ENCODE measurements around the gene TSPYL1.

The TSPYL1 gene

GRCh38 chr6:116309001-116309400 is 29.3 kb upstream of the TSPYL1 start:
- H3K27me3 ChIP-seq (ENCODE audit: insufficient read depth, insufficient read length): no peaks in the 10 kb centered on the region
- no peak overlapping the region for H3K9ac ChIP-seq (ENCODE audit: insufficient read length, low read depth)
- no peaks in the 10 kb centered on the region for H3K36me3 ChIP-seq (ENCODE audit: insufficient read depth, insufficient read length, low read length)
- no peak for DNase-seq (ENCODE audit: low read depth, low spot score)
- H3K4me1 ChIP-seq (ENCODE audit: insufficient read depth, insufficient read length): no peaks in the 10 kb centered on the region
- TF ChIP-seq YY1 (IDR thresholded peaks at IDR 0.05; ENCODE audit: insufficient read depth, insufficient read length): no peak
- no peak for TF ChIP-seq SUZ12 (IDR thresholded peaks at IDR 0.05; ENCODE audit: extremely low read depth, insufficient read depth, insufficient read length)
- no peak for TF ChIP-seq ZNF274 (IDR thresholded peaks at IDR 0.05; ENCODE audit: low read depth, low read length)
- no peak overlapping the region for H3K4me3 ChIP-seq (ENCODE audit: insufficient read length, low read depth)
- H3K9me3 ChIP-seq (ENCODE audit: insufficient read depth, low read length): no peaks in the 10 kb centered on the region

DNA sequence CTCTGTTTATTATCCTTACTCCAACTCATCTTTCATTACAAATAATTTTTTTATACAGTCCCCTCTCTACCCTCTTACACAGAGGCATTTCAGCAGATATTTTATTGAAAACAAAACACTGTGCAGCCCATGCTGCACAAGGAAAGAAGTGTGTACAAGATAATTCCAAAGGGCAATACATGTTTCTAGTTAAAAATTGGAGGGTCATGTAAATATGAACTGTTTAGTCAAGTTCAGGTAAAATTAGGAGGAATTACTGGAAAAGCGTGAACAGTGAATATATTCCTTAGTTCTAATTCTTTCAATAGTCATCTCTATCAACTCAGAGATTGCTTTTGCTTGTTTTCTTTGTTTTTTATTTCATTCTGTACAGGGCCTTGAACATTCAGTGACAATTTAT is 27.9 kb upstream of the TSPYL1 start:
- Histone ChIP-seq H3K4me3 (ENCODE audit: insufficient read length, low read depth) (no peak overlapping the region), H3K9me3 (ENCODE audit: insufficient read depth, low read length) (no peaks in the 10 kb centered on the region), H3K9ac (ENCODE audit: insufficient read length, low read depth) (no peak overlapping the region), H3K4me1 (ENCODE audit: insufficient read depth, insufficient read length) (no peaks in the 10 kb centered on the region), H3K36me3 (ENCODE audit: insufficient read depth, insufficient read length, low read length) (no peaks in the 10 kb centered on the region), H3K27me3 (ENCODE audit: insufficient read depth, insufficient read length) (no peaks in the 10 kb centered on the region)
- TF ChIP-seq ZNF274 (IDR thresholded peaks at IDR 0.05; ENCODE audit: low read depth, low read length) (no peak), SUZ12 (IDR thresholded peaks at IDR 0.05; ENCODE audit: extremely low read depth, insufficient read depth, insufficient read length) (no peak), YY1 (IDR thresholded peaks at IDR 0.05; ENCODE audit: insufficient read depth, insufficient read length) (no peak)
- no peak for DNase-seq (ENCODE audit: low read depth, low spot score)

DNA sequence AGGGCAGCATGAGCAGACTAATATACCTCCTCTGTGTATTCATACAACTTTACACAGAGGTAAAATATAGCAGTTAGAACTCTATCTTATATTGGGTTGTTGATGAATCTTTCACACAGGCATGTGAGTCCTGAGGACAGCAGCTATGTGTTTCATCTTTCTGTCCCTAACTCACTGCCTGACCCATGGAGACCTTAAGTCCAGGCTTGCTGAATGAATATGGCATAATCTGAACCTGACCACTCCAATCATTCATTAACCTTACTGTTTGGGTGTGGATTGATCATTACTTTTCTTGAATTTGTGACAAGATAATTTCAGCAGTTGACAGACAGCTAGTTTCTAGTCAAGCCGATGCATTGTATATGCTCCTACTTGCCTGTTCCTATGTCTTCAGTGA is 27.3 kb upstream of the TSPYL1 start:
- Histone ChIP-seq H3K36me3 (ENCODE audit: insufficient read depth, insufficient read length, low read length) (no peaks in the 10 kb centered on the region), H3K9me3 (ENCODE audit: insufficient read depth, low read length) (no peaks in the 10 kb centered on the region), H3K4me3 (ENCODE audit: insufficient read length, low read depth) (no peak overlapping the region), H3K9ac (ENCODE audit: insufficient read length, low read depth) (no peak overlapping the region), H3K4me1 (ENCODE audit: insufficient read depth, insufficient read length) (no peaks in the 10 kb centered on the region), H3K27me3 (ENCODE audit: insufficient read depth, insufficient read length) (no peaks in the 10 kb centered on the region)
- DNase-seq (ENCODE audit: low read depth, low spot score): no peak
- TF ChIP-seq SUZ12 (IDR thresholded peaks at IDR 0.05; ENCODE audit: extremely low read depth, insufficient read depth, insufficient read length): no peak
- TF ChIP-seq YY1 (IDR thresholded peaks at IDR 0.05; ENCODE audit: insufficient read depth, insufficient read length): no peak
- TF ChIP-seq ZNF274 (IDR thresholded peaks at IDR 0.05; ENCODE audit: low read depth, low read length): no peak

GRCh38 chr6:116304538-116305097 is 24.9 kb upstream of the TSPYL1 start:
- Histone ChIP-seq H3K27me3 (ENCODE audit: insufficient read depth, insufficient read length) (no peaks in the 10 kb centered on the region), H3K36me3 (ENCODE audit: insufficient read depth, insufficient read length, low read length) (no peaks in the 10 kb centered on the region), H3K9me3 (ENCODE audit: insufficient read depth, low read length) (no peaks in the 10 kb centered on the region), H3K9ac (ENCODE audit: insufficient read length, low read depth) (no peak overlapping the region), H3K4me1 (ENCODE audit: insufficient read depth, insufficient read length) (no peaks in the 10 kb centered on the region), H3K4me3 (ENCODE audit: insufficient read length, low read depth) (no peak overlapping the region)
- TF ChIP-seq YY1 (IDR thresholded peaks at IDR 0.05; ENCODE audit: insufficient read depth, insufficient read length) (no peak), SUZ12 (IDR thresholded peaks at IDR 0.05; ENCODE audit: extremely low read depth, insufficient read depth, insufficient read length) (no peak), ZNF274 (IDR thresholded peaks at IDR 0.05; ENCODE audit: low read depth, low read length) (no peak)
- no peak for DNase-seq (ENCODE audit: low read depth, low spot score)

DNA sequence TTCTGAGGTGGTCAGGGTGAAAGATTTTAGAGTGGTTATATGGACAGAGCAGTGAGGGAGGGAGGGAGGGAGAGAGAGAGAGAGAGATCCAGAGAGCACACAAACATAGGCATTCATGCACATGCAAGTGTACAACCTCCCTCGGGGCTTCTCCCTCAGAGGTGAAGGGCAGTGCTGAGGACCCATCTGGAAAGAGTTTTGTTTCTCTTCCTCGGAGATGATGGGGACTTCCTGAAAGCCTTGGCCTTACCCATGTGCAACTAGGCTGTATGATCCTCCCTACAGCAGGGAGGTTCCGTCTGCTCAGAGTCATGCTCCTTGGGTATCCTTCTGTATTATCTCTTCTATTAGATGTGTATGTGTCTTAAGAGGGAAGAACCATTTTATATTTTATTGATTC is 21.4 kb upstream of the TSPYL1 start:
- no peak overlapping the region for H3K9ac ChIP-seq (ENCODE audit: insufficient read length, low read depth)
- no peaks in the 10 kb centered on the region for H3K27me3 ChIP-seq (ENCODE audit: insufficient read depth, insufficient read length)
- no peak for DNase-seq (ENCODE audit: low read depth, low spot score)
- H3K4me1 ChIP-seq (ENCODE audit: insufficient read depth, insufficient read length): no peaks in the 10 kb centered on the region
- TF ChIP-seq ZNF274 (IDR thresholded peaks at IDR 0.05; ENCODE audit: low read depth, low read length): no peak
- TF ChIP-seq SUZ12 (IDR thresholded peaks at IDR 0.05; ENCODE audit: extremely low read depth, insufficient read depth, insufficient read length): no peak
- no peak for TF ChIP-seq YY1 (IDR thresholded peaks at IDR 0.05; ENCODE audit: insufficient read depth, insufficient read length)
- H3K4me3 ChIP-seq (ENCODE audit: insufficient read length, low read depth): no peak overlapping the region
- peaks cover 10% of the 10 kb centered on the region; the same call in 1 of the 2 replicates for H3K9me3 ChIP-seq (ENCODE audit: insufficient read depth, low read length)
- H3K36me3 ChIP-seq (ENCODE audit: insufficient read depth, insufficient read length, low read length): no peaks in the 10 kb centered on the region

DNA sequence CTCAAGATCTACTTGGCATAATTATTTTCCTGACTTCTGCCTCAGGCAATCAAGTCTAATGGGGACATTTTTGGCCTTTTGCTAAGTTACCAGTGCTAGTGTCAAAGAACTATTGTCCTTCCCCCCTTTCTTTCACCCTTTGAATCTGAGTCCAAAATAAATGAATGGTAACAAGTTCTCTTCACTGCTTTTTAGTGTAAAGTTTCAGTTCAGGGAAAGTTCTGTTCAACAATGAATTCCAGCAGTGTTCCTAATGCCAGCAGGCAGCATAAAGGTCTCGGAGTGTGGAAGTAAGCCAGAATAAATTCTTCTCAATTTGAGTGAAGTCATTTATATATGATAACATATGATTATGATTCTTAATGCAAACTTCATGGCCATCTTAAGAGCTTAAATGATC is 20.8 kb upstream of the TSPYL1 start:
- no peak overlapping the region for H3K9ac ChIP-seq (ENCODE audit: insufficient read length, low read depth)
- H3K9me3 ChIP-seq (ENCODE audit: insufficient read depth, low read length): peaks cover 10% of the 10 kb centered on the region; the same call in 1 of the 2 replicates
- H3K27me3 ChIP-seq (ENCODE audit: insufficient read depth, insufficient read length): no peaks in the 10 kb centered on the region
- no peaks in the 10 kb centered on the region for H3K4me1 ChIP-seq (ENCODE audit: insufficient read depth, insufficient read length)
- H3K4me3 ChIP-seq (ENCODE audit: insufficient read length, low read depth): no peak overlapping the region
- no peak for DNase-seq (ENCODE audit: low read depth, low spot score)
- H3K36me3 ChIP-seq (ENCODE audit: insufficient read depth, insufficient read length, low read length): no peaks in the 10 kb centered on the region
- no peak for TF ChIP-seq YY1 (IDR thresholded peaks at IDR 0.05; ENCODE audit: insufficient read depth, insufficient read length)
- no peak for TF ChIP-seq SUZ12 (IDR thresholded peaks at IDR 0.05; ENCODE audit: extremely low read depth, insufficient read depth, insufficient read length)

GRCh38 chr6:116298973-116299372 is 19.2 kb upstream of the TSPYL1 start:
- no peaks in the 10 kb centered on the region for H3K36me3 ChIP-seq (ENCODE audit: insufficient read depth, insufficient read length, low read length)
- H3K9ac ChIP-seq (ENCODE audit: insufficient read length, low read depth): no peak overlapping the region
- no peak overlapping the region for H3K4me3 ChIP-seq (ENCODE audit: insufficient read length, low read depth)
- H3K4me1 ChIP-seq (ENCODE audit: insufficient read depth, insufficient read length): no peaks in the 10 kb centered on the region
- peaks cover 10% of the 10 kb centered on the region; the same call in 1 of the 2 replicates for H3K9me3 ChIP-seq (ENCODE audit: insufficient read depth, low read length)
- DNase-seq (ENCODE audit: low read depth, low spot score): no peak
- no peak for TF ChIP-seq YY1 (IDR thresholded peaks at IDR 0.05; ENCODE audit: insufficient read depth, insufficient read length)
- TF ChIP-seq SUZ12 (IDR thresholded peaks at IDR 0.05; ENCODE audit: extremely low read depth, insufficient read depth, insufficient read length): no peak
- no peak for TF ChIP-seq ZNF274 (IDR thresholded peaks at IDR 0.05; ENCODE audit: low read depth, low read length)
- no peaks in the 10 kb centered on the region for H3K27me3 ChIP-seq (ENCODE audit: insufficient read depth, insufficient read length)

All from NT2/D1 (cell line).